ENCODE results near the gene FXYD4.

The FXYD4 gene

GRCh38 chr10:43371418-43371817, at the start of gene FXYD4:
TSS of gene FXYD4 (plus strand) at chr10:43371636. CDS start at chr10:43373747, 2,111 bp downstream.
- no peak for TF ChIP-seq CTCF (IDR thresholded peaks at IDR 0.05)

GRCh38 chr10:43322331-43322730, 49.1 kb upstream of the FXYD4 start:
- no peak for TF ChIP-seq CTCF (IDR thresholded peaks at IDR 0.05)

- TF ChIP-seq CTCF (IDR thresholded peaks at IDR 0.05): no peak
Observed at GRCh38 chr10:43322769-43323168, 48.7 kb upstream of the FXYD4 start.

- TF ChIP-seq CTCF (IDR thresholded peaks at IDR 0.05): no peak
Observed at GRCh38 chr10:43323245-43323644, 48.2 kb upstream of the FXYD4 start.

GRCh38 chr10:43324876-43325275, 46.6 kb upstream of the FXYD4 start:
- TF ChIP-seq CTCF (IDR thresholded peaks at IDR 0.05): no peak

GRCh38 chr10:43327171-43327570, 44.3 kb upstream of the FXYD4 start:
- TF ChIP-seq CTCF (IDR thresholded peaks at IDR 0.05): no peak

- no peak for TF ChIP-seq CTCF (IDR thresholded peaks at IDR 0.05)
Observed at GRCh38 chr10:43327986-43328385, 43.5 kb upstream of the FXYD4 start.

GRCh38 chr10:43333653-43334052, 37.8 kb upstream of the FXYD4 start:
- no peak for TF ChIP-seq CTCF (IDR thresholded peaks at IDR 0.05)

All from LNCAP (cell line).